Subcutaneous abdominal adipose tissue (tissue), 5 donors: ENCODE measurements around the gene ZNF396.

Experiments
- H3K27ac ChIP-seq: one replicate; pipeline ENCODE4 v1.7.0; 2013; ENCODE audit warnings: low read depth, mild to moderate bottlenecking, inconsistent platforms, low read length, moderate library complexity
- H3K27me3 ChIP-seq, 5 donors: one replicate each; pipeline ENCODE4 v1.7.0; 2013; ENCODE audit warnings: low read length in 5 of 5, inconsistent platforms in 1 of 5; ENCODE audit not compliant: control insufficient read depth in 5 of 5, insufficient read depth in 4 of 5
- H3K36me3 ChIP-seq, 5 donors: one replicate each; pipeline ENCODE4 v1.7.0; 2013; ENCODE audit warnings: low read length in 5 of 5; ENCODE audit not compliant: control insufficient read depth in 5 of 5, insufficient read depth in 5 of 5
- H3K4me1 ChIP-seq, 5 donors: one replicate each; pipeline ENCODE4 v1.7.0; 2013; ENCODE audit warnings: low read length in 5 of 5, mild to moderate bottlenecking in 3 of 5, moderate library complexity in 1 of 5; ENCODE audit not compliant: control insufficient read depth in 5 of 5, insufficient read depth in 5 of 5
- H3K4me3 ChIP-seq, 5 donors: one replicate each; pipeline ENCODE4 v1.7.0; 2013; ENCODE audit warnings: low read length in 5 of 5, low read depth in 1 of 5
- H3K9ac ChIP-seq, 5 donors: one replicate each; pipeline ENCODE4 v1.7.0; 2013; ENCODE audit warnings: low read length in 5 of 5, mild to moderate bottlenecking in 4 of 5, moderate library complexity in 3 of 5
- H3K9me3 ChIP-seq, 5 donors: one replicate each; pipeline ENCODE4 v1.7.0; 2013; ENCODE audit warnings: low read length in 5 of 5; ENCODE audit not compliant: control insufficient read depth in 5 of 5
- donor health status: healthy.
- donor health status: healthy.
- donor health status: healthy.
- donor health status: healthy.
- donor health status: healthy.

The ZNF396 gene

GRCh38 chr18:35387152-35387571 lies 10.0 kb upstream of the ZNF396 start:
- Histone ChIP-seq H3K9me3 (peaks cover 0 to 2% (median 1%) of the 10 kb centered on the region in 5 donors), H3K27me3 (no peaks in the 10 kb centered on the region), H3K9ac (no peak overlapping the region), H3K36me3 (no peaks in the 10 kb centered on the region), H3K4me3 (no peak overlapping the region), H3K4me1 (peaks cover 0 to 24% (median 5%) of the 10 kb centered on the region in 5 donors), H3K27ac (no peak overlapping the region)

- no peak overlapping the region for H3K9ac ChIP-seq
- no peak overlapping the region for H3K27ac ChIP-seq
- H3K36me3 ChIP-seq, result no peaks in the 10 kb centered on the region
- no peaks in the 10 kb centered on the region for H3K9me3 ChIP-seq
- H3K27me3 ChIP-seq, result no peaks in the 10 kb centered on the region
- H3K4me3 ChIP-seq, result no peak overlapping the region
- peaks cover 0 to 24% (median 5%) of the 10 kb centered on the region in 5 donors for H3K4me1 ChIP-seq
Observed at GRCh38 chr18:35386600-35387100, 9.5 kb upstream of the ZNF396 start.

- Histone ChIP-seq H3K36me3 (no peaks in the 10 kb centered on the region), H3K27ac (no peak overlapping the region), H3K27me3 (no peaks in the 10 kb centered on the region), H3K9ac (no peak overlapping the region), H3K9me3 (no peaks in the 10 kb centered on the region), H3K4me3 (no peak overlapping the region), H3K4me1 (peaks cover 0 to 7% (median 0%) of the 10 kb centered on the region in 5 donors)
Observed at GRCh38 chr18:35383136-35383535, 6.0 kb upstream of the ZNF396 start.

- Histone ChIP-seq H3K9ac (no peak overlapping the region), H3K27ac (no peak overlapping the region), H3K4me1 (peaks cover 0 to 16% (median 11%) of the 10 kb centered on the region in 5 donors), H3K27me3 (no peaks in the 10 kb centered on the region), H3K9me3 (no peaks in the 10 kb centered on the region), H3K36me3 (no peaks in the 10 kb centered on the region), H3K4me3 (no peak overlapping the region)
Observed at GRCh38 chr18:35379421-35379820, 2.3 kb upstream of the ZNF396 start.

GRCh38 chr18:35378574-35378896 lies 1.4 kb upstream of the ZNF396 start:
- no peak overlapping the region for H3K9ac ChIP-seq
- peaks cover 0 to 2% (median 0%) of the 10 kb centered on the region in 5 donors for H3K36me3 ChIP-seq
- peaks cover 0 to 16% (median 11%) of the 10 kb centered on the region in 5 donors for H3K4me1 ChIP-seq
- H3K27ac ChIP-seq, result no peak overlapping the region
- no peaks in the 10 kb centered on the region for H3K9me3 ChIP-seq
- no peak overlapping the region for H3K4me3 ChIP-seq
- H3K27me3 ChIP-seq, result no peaks in the 10 kb centered on the region

- Histone ChIP-seq H3K9ac (no peak overlapping the region), H3K36me3 (peaks cover 0 to 3% (median 0%) of the 10 kb centered on the region in 5 donors), H3K4me1 (peaks cover 0 to 16% (median 11%) of the 10 kb centered on the region in 5 donors), H3K27ac (no peak overlapping the region), H3K4me3 (no peak overlapping the region), H3K27me3 (no peaks in the 10 kb centered on the region), H3K9me3 (no peaks in the 10 kb centered on the region)
Observed at GRCh38 chr18:35377875-35378573, 887 bp upstream of the ZNF396 start.

GRCh38 chr18:35376393-35376741 lies 770 bp downstream of the ZNF396 start:
- Histone ChIP-seq H3K27me3 (no peaks in the 10 kb centered on the region), H3K36me3 (peaks cover 0 to 3% (median 0%) of the 10 kb centered on the region in 5 donors), H3K9ac (peak overlapping the region; percentile 16 to 78 (median 74)), H3K4me1 (peaks cover 0 to 16% (median 11%) of the 10 kb centered on the region in 5 donors), H3K27ac (no peak overlapping the region), H3K4me3 (peak overlapping the region; percentile 80 to 93 (median 86)), H3K9me3 (no peaks in the 10 kb centered on the region)

- no peaks in the 10 kb centered on the region for H3K9me3 ChIP-seq
- no peak overlapping the region for H3K9ac ChIP-seq
- H3K27me3 ChIP-seq, result no peaks in the 10 kb centered on the region
- H3K27ac ChIP-seq, result no peak overlapping the region
- no peak overlapping the region for H3K4me3 ChIP-seq
- peaks cover 0 to 16% (median 11%) of the 10 kb centered on the region in 5 donors for H3K4me1 ChIP-seq
- H3K36me3 ChIP-seq, result peaks cover 0 to 3% (median 0%) of the 10 kb centered on the region in 5 donors
Observed at GRCh38 chr18:35374708-35375107, 2.4 kb downstream of the ZNF396 start.

- H3K9me3 ChIP-seq, result no peaks in the 10 kb centered on the region
- H3K27ac ChIP-seq, result no peak overlapping the region
Observed at GRCh38 chr18:35371412-35372195, 5.5 kb downstream of the ZNF396 start.

GRCh38 chr18:35369126-35369525 lies 8.0 kb downstream of the ZNF396 start:
- Histone ChIP-seq H3K4me1 (no peaks in the 10 kb centered on the region), H3K4me3 (no peak overlapping the region), H3K27ac (no peak overlapping the region), H3K27me3 (no peaks in the 10 kb centered on the region), H3K9me3 (no peaks in the 10 kb centered on the region), H3K9ac (no peak overlapping the region), H3K36me3 (peaks cover 0 to 8% (median 5%) of the 10 kb centered on the region in 5 donors)

More at GRCh38 chr18:35371412-35372195, 5.5 kb downstream of the ZNF396 start:
- Histone ChIP-seq H3K9ac (peak overlapping the region in 1 of 5 donors; percentile 11), H3K36me3 (peaks cover 0 to 8% (median 5%) of the 10 kb centered on the region in 5 donors), H3K27me3 (no peaks in the 10 kb centered on the region), H3K4me3 (no peak overlapping the region), H3K4me1 (peaks cover 0 to 6% (median 5%) of the 10 kb centered on the region in 5 donors)
